DND-41 (cell line): ENCODE results near the gene SLC16A10.

ENCODE experiments used
- CTCF ChIP-seq: IDR thresholded peaks from 2 replicates; pipeline ENCODE4 v1.5.1; 2012; ENCODE audit warnings: borderline replicate concordance, low read length, moderate library complexity, mild to moderate bottlenecking; ENCODE audit not compliant: poor library complexity, severe bottlenecking; ENCODE audit errors: extremely low read depth
- EZH2 ChIP-seq: IDR thresholded peaks from 3 replicates; pipeline ENCODE4 v1.6.1; 2012; ENCODE audit warnings: borderline replicate concordance, low read depth, mild to moderate bottlenecking, moderate library complexity, low read length, inconsistent platforms; ENCODE audit not compliant: severe bottlenecking

GRCh38 chr6:111237852-111238251 is 150.5 kb downstream of the SLC16A10 start:
- no peak for TF ChIP-seq CTCF
- no peak for TF ChIP-seq EZH2
